ENCODE data around the gene MYF5. TPM values are rescaled to one million over a fixed set of nuclear protein-coding genes. Genes with fewer than 3 reads are reported as not detected.

The MYF5 gene
- total and polyA plus RNA-seq, 2 of the 13 experiments (the other 11 are each of a cell fraction or from before 2014, with no cell fraction given), result not detected

DNA sequence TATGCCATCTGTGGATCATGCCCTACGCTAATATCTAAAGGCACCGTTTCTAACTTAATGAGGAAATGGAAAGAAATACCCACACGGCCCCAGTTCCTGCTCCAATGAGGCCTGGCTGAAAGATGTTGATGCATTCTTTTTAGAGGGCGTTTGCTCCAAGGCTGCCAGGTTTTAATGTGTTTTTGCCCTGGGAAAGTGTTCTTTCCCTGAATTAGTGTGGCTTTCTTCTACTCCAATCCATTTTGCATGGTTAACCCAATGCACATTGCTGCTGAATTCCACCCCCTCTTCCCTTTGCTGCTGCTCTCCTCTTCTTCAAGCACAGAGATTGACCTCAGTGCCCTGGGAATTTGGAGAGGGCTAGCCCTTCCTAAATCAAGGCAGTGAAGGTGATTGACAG is 1.1 kb downstream of the MYF5 start (continued):
- TF ChIP-seq, protein P1, sequence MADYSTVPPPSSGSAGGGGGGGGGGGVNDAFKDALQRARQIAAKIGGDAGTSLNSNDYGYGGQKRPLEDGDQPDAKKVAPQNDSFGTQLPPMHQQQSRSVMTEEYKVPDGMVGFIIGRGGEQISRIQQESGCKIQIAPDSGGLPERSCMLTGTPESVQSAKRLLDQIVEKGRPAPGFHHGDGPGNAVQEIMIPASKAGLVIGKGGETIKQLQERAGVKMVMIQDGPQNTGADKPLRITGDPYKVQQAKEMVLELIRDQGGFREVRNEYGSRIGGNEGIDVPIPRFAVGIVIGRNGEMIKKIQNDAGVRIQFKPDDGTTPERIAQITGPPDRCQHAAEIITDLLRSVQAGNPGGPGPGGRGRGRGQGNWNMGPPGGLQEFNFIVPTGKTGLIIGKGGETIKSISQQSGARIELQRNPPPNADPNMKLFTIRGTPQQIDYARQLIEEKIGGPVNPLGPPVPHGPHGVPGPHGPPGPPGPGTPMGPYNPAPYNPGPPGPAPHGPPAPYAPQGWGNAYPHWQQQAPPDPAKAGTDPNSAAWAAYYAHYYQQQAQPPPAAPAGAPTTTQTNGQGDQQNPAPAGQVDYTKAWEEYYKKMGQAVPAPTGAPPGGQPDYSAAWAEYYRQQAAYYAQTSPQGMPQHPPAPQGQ (CRISPR knock-in tag; IDR thresholded peaks at IDR 0.05; ENCODE audit: borderline replicate concordance), result no peak
- TF ChIP-seq KAT2B (IDR thresholded peaks at IDR 0.05; ENCODE audit: borderline replicate concordance, low read depth, low read length) (no peak), REXO4 (CRISPR knock-in tag; IDR thresholded peaks at IDR 0.05; ENCODE audit: borderline replicate concordance) (no peak), KMT2B (CRISPR knock-in tag; IDR thresholded peaks at IDR 0.05) (no peak), ASH2L (IDR thresholded peaks at IDR 0.05; ENCODE audit: insufficient read length, low read depth, low read length) (no peak), ZBTB20 (CRISPR knock-in tag; IDR thresholded peaks at IDR 0.05; ENCODE audit: borderline replicate concordance, low read depth) (no peak), ZNF75D (CRISPR knock-in tag; IDR thresholded peaks at IDR 0.05; ENCODE audit: borderline replicate concordance) (no peak), THAP7 (CRISPR knock-in tag; IDR thresholded peaks at IDR 0.05) (no peak)
- TF ChIP-seq, protein P2, sequence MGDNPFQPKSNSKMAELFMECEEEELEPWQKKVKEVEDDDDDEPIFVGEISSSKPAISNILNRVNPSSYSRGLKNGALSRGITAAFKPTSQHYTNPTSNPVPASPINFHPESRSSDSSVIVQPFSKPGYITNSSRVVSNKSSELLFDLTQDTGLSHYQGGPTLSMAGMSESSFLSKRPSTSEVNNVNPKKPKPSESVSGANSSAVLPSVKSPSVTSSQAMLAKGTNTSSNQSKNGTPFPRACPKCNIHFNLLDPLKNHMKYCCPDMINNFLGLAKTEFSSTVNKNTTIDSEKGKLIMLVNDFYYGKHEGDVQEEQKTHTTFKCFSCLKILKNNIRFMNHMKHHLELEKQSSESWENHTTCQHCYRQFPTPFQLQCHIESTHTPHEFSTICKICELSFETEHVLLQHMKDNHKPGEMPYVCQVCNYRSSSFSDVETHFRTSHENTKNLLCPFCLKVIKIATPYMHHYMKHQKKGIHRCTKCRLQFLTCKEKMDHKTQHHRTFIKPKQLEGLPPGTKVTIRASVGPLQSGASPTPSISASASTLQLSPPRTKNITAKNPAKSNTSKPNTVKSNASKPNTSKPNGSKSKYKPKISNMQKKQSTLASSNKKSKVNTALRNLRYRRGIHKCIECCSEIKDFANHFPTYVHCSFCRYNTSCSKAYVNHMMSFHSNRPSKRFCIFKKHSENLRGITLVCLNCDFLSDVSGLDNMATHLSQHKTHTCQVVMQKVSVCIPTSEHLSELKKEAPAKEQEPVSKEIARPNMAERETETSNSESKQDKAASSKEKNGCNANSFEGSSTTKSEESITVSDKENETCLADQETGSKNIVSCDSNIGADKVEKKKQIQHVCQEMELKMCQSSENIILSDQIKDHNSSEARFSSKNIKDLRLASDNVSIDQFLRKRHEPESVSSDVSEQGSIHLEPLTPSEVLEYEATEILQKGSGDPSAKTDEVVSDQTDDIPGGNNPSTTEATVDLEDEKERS (CRISPR knock-in tag; IDR thresholded peaks at IDR 0.05), result no peak
